Activated CD8-positive, alpha-beta memory T cell treated with anti-CD3 and anti-CD28 coated beads, Interleukin-2, amount 10 ng/mL, durations not matched to agents 7 days and 5 days (primary cell): ENCODE measurements around the gene PHACTR1. TPM values are rescaled to one million over a fixed set of nuclear protein-coding genes. Genes with fewer than 3 reads are reported as not detected.
A peak's percentile ranks its signal among the peaks of the same experiment; 100 is the strongest.

Source experiments
- ATAC-seq: fragments of 150-1000 bp; cut with Tn5 transposase; one replicate; pipeline ENCODE4 v1.10.0; 2021; ENCODE audit warnings: moderate library complexity
- CTCF ChIA-PET: fragments of 350-600 bp; sonication (Branson Sonifier 250); formaldehyde crosslinking; loops from one replicate; lab custom pipeline; 2021; ENCODE audit warnings: antibody characterized with exemption; lab: Charles Lee
- DNase-seq: peaks from one replicate; pipeline ENCODE4 v3.0.0-alpha.2; 2020
- H3K27ac Mint-ChIP-seq: one replicate; pipeline ENCODE4 v1.8.0; 2021; ENCODE audit warnings: mild to moderate bottlenecking, mixed read lengths
- H3K27me3 Mint-ChIP-seq: one replicate; pipeline ENCODE4 v1.8.0; 2021; ENCODE audit warnings: mixed read lengths
- H3K36me3 Mint-ChIP-seq: one replicate; pipeline ENCODE4 v1.8.0; 2021; ENCODE audit warnings: mild to moderate bottlenecking, mixed read lengths
- H3K4me1 Mint-ChIP-seq: one replicate; pipeline ENCODE4 v1.8.0; 2021; ENCODE audit warnings: mixed read lengths
- H3K4me3 Mint-ChIP-seq: one replicate; pipeline ENCODE4 v1.8.0; 2021; ENCODE audit warnings: mild to moderate bottlenecking, moderate library complexity, mixed read lengths
- H3K9me3 Mint-ChIP-seq: one replicate; pipeline ENCODE4 v1.8.0; 2022; ENCODE audit warnings: low read depth, mixed read lengths
- total RNA-seq, 2 experiments: library from RNA; stranded (reverse); gene quantifications; one replicate each; pipeline ENCODE4 v1.2.3, GENCODE V29; 2021

PHACTR1 gene
- total RNA-seq, 2 experiments from 2014 or later = 0.73 to 2.2 TPM

- no peaks in the 10 kb centered on the region for H3K36me3 Mint-ChIP-seq
- H3K9me3 Mint-ChIP-seq = no peaks in the 10 kb centered on the region
- ATAC-seq = no peak
- CTCF ChIA-PET = no interaction called here
- no peak overlapping the region for H3K4me3 Mint-ChIP-seq
- H3K4me1 Mint-ChIP-seq = peaks cover 8% of the 10 kb centered on the region
- H3K27me3 Mint-ChIP-seq = peaks cover 26% of the 10 kb centered on the region
- no peak for DNase-seq
- H3K27ac Mint-ChIP-seq = no peak overlapping the region
These were observed 464.8 kb downstream of the PHACTR1 start for GRCh38 chr6:13181393-13181792.

DNA sequence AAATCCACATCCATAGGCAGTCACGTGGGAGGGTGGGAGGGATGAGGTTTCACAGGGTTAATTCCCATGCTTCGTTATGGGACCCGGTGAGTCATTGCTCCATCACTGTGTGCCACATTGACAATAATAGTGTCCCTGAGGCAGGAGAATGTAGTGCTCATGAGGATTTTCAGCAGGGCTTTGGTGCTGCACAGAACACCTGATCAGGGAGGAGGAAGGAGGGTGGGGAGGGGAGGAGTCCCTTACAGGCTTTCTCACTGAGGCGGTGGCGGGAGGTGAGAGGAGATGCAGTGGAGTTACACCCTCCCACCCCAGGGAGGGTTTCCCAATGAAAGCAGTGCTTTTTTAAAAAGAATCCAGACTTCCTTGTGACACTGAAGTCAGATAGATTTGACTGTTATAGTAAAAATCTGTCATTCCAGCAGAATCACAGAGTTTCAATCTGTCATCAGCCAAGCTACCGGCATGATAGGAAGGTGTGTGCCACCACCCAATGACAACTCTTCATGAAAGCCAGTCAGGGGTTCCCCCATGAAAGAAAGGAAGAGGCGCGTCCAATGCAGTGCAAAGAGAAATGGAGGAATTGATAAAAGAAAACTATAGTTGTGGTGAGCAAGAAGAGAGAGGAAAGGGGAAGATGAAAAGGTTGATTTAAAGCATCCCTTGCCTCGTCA lies 467.0 kb downstream of the PHACTR1 start:
- Mint-ChIP-seq H3K27ac (no peak overlapping the region), H3K4me1 (peaks cover 1% of the 10 kb centered on the region), H3K4me3 (no peak overlapping the region), H3K9me3 (no peaks in the 10 kb centered on the region), H3K36me3 (no peaks in the 10 kb centered on the region), H3K27me3 (peaks cover 31% of the 10 kb centered on the region)
- no peak for ATAC-seq
- CTCF ChIA-PET = no interaction called here
- DNase-seq = no peak

GRCh38 chr6:13184089-13184468 lies 467.5 kb downstream of the PHACTR1 start:
- Mint-ChIP-seq H3K4me3 (no peak overlapping the region), H3K27me3 (peaks cover 35% of the 10 kb centered on the region), H3K4me1 (no peaks in the 10 kb centered on the region), H3K27ac (no peak overlapping the region), H3K9me3 (no peaks in the 10 kb centered on the region), H3K36me3 (no peaks in the 10 kb centered on the region)
- CTCF ChIA-PET = no interaction called here
- ATAC-seq (peak; percentile 16), DNase-seq (no peak)

GRCh38 chr6:13184547-13184946 lies 468.0 kb downstream of the PHACTR1 start:
- Mint-ChIP-seq H3K4me1 (no peaks in the 10 kb centered on the region), H3K36me3 (no peaks in the 10 kb centered on the region), H3K27ac (no peak overlapping the region), H3K9me3 (no peaks in the 10 kb centered on the region), H3K27me3 (peaks cover 36% of the 10 kb centered on the region), H3K4me3 (no peak overlapping the region)
- DNase-seq (no peak), ATAC-seq (no peak)
- CTCF ChIA-PET = no interaction called here

DNA sequence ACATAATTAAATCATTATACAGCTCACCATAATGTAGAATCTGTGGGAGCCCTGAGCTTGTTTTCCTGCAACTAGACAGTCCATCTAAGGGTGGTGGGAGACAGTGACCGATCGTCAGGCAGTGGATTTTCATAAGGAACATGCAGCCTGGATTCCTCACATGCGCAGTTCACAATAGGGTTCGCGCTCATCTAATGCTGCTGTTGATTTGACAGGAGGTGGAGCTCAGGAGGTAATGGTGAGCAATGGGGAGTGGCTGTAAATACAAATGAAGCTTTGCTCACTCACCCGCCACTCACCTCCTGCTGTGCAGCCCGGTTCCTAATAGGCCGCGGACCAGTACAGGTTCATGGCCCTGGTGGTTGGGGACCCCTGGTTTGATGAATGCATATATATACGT lies 470.3 kb downstream of the PHACTR1 start:
- Mint-ChIP-seq H3K4me3 (no peak overlapping the region), H3K27ac (no peak overlapping the region), H3K36me3 (no peaks in the 10 kb centered on the region), H3K9me3 (no peaks in the 10 kb centered on the region), H3K4me1 (peaks cover 4% of the 10 kb centered on the region), H3K27me3 (peaks cover 40% of the 10 kb centered on the region)
- DNase-seq (no peak), ATAC-seq (no peak)
- CTCF ChIA-PET = interaction anchor here (1.1 kb wide), 1 partner anchor 276 kb away, joined by 3 read pairs; no protein-coding TSS in a partner anchor

DNA sequence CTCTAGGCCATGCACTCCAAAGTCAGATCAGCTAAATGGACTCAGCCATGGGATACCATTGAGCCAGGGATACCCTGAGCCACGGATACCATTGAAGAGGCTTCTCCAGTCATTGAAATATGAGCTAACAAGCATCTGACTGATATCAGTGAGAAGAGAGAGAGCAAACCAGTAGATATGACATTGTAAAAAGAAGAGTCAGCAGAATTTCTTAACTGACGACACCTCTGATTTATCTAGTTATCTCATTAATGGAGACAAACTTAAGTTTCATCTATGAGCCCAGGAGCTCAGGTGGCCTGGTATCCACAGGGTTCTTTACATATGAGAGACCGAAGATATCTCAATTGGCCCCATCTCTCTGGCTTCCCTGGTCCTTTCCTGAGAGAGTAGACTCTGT lies 471.1 kb downstream of the PHACTR1 start:
- no peak overlapping the region for H3K4me3 Mint-ChIP-seq

GRCh38 chr6:13188306-13188705 lies 471.7 kb downstream of the PHACTR1 start:
- Mint-ChIP-seq H3K36me3 (no peaks in the 10 kb centered on the region), H3K27ac (no peak overlapping the region), H3K27me3 (peaks cover 51% of the 10 kb centered on the region), H3K9me3 (no peaks in the 10 kb centered on the region), H3K4me1 (peaks cover 4% of the 10 kb centered on the region), H3K4me3 (no peak overlapping the region)
- no peak for ATAC-seq
- CTCF ChIA-PET = no interaction called here
- no peak for DNase-seq

More for the DNA sequence above, 471.1 kb downstream of the PHACTR1 start:
- Mint-ChIP-seq H3K36me3 (no peaks in the 10 kb centered on the region), H3K27me3 (peaks cover 48% of the 10 kb centered on the region), H3K4me1 (peaks cover 4% of the 10 kb centered on the region), H3K9me3 (no peaks in the 10 kb centered on the region), H3K27ac (no peak overlapping the region)
- DNase-seq = no peak
- CTCF ChIA-PET = no interaction called here
- no peak for ATAC-seq

DNA sequence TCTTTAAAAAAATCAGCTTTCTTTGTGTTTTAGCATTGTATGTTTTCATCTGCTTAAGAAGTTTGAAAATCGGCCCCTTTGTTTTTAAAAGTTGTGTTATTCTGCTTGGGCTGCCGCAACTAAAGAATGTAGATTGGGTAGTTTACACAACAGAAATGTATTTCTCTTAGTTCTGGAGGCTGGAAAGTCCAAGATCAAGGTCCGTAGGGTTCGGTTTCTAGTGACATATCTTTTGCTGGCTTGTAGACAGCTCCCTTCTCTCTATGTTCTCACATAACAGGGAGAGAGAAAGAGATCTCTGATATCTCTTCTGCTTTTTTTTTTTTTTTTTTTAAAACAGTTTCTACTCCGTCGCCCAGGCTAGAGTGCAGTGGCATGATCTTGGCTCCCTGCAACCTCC lies 473.1 kb downstream of the PHACTR1 start:
- Mint-ChIP-seq H3K4me1 (peaks cover 4% of the 10 kb centered on the region), H3K36me3 (no peaks in the 10 kb centered on the region), H3K27ac (no peak overlapping the region), H3K9me3 (no peaks in the 10 kb centered on the region), H3K27me3 (peaks cover 49% of the 10 kb centered on the region), H3K4me3 (no peak overlapping the region)
- ATAC-seq (no peak), DNase-seq (no peak)
- CTCF ChIA-PET = interaction anchor here (0.7 to 0.8 kb wide), 2 partner anchors 158 to 274 kb away, joined by 3 read pairs; no protein-coding TSS in a partner anchor

GRCh38 chr6:13190376-13190775 lies 473.8 kb downstream of the PHACTR1 start:
- CTCF ChIA-PET = no interaction called here
- H3K27me3 Mint-ChIP-seq = peaks cover 43% of the 10 kb centered on the region
- no peaks in the 10 kb centered on the region for H3K36me3 Mint-ChIP-seq
- no peak overlapping the region for H3K4me3 Mint-ChIP-seq
- no peaks in the 10 kb centered on the region for H3K9me3 Mint-ChIP-seq
- peaks cover 4% of the 10 kb centered on the region for H3K4me1 Mint-ChIP-seq
- DNase-seq = no peak
- H3K27ac Mint-ChIP-seq = no peak overlapping the region
- ATAC-seq = no peak

- no peak overlapping the region for H3K4me3 Mint-ChIP-seq
- CTCF ChIA-PET = no interaction called here
- peaks cover 38% of the 10 kb centered on the region for H3K27me3 Mint-ChIP-seq
- H3K4me1 Mint-ChIP-seq = peaks cover 4% of the 10 kb centered on the region
- ATAC-seq (no peak), DNase-seq (no peak)
- no peaks in the 10 kb centered on the region for H3K36me3 Mint-ChIP-seq
- no peaks in the 10 kb centered on the region for H3K9me3 Mint-ChIP-seq
- no peak overlapping the region for H3K27ac Mint-ChIP-seq
These were observed 474.9 kb downstream of the PHACTR1 start for GRCh38 chr6:13191461-13191860.

- Mint-ChIP-seq H3K4me1 (peaks cover 4% of the 10 kb centered on the region), H3K9me3 (no peaks in the 10 kb centered on the region), H3K27ac (no peak overlapping the region), H3K4me3 (no peak overlapping the region), H3K27me3 (peaks cover 30% of the 10 kb centered on the region), H3K36me3 (no peaks in the 10 kb centered on the region)
- CTCF ChIA-PET = interaction anchor here (0.6 to 1.4 kb wide), 3 partner anchors 134 to 141 kb away, joined by 3 to 7 read pairs (median 7); partner anchors contain the start of gene TBC1D7
- ATAC-seq (peak; percentile 27), DNase-seq (no peak)
These were observed 478.3 kb downstream of the PHACTR1 start for GRCh38 chr6:13194852-13195251.

DNA sequence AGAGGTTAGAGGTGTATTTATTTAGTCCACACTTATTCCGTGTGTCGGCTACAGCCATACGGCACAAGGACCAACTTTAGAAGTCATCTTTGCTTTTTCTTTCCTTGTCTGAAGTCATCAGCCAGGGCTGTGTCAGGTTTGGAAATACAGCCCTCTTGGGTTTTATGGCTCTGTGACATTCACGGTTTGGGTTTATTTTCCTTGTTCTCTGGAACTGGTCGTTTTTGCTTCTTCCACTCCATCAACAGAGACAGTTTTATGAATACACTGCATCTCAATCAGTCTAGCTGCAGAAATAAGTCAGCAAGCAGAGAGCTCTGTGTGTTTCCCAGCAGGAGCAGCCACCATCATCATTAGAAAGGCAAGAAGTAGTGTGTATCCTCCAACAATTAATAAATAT lies 479.2 kb downstream of the PHACTR1 start:
- CTCF ChIA-PET = no interaction called here
- Mint-ChIP-seq H3K36me3 (no peaks in the 10 kb centered on the region), H3K27me3 (peaks cover 30% of the 10 kb centered on the region), H3K9me3 (no peaks in the 10 kb centered on the region), H3K4me3 (no peak overlapping the region), H3K27ac (no peak overlapping the region), H3K4me1 (no peaks in the 10 kb centered on the region)
- DNase-seq (no peak), ATAC-seq (no peak)

DNA sequence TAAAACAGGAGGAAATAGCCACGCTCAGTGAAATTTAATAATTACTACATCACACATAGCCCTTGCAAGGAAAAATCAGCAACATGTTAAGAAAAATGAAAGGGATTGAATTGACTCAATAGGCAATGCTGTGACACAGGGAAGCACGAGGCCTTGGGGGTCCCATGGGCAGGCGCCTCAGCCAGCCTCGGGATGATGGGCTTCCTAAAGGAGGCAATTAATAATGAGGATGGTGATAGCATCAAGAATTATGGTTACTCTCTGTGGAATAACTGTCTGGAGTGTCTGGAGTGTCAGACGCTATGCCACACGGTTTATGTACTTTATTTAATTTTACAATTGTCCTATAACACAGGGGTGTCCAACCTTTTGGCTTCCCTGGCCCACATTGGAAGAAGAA lies 481.6 kb downstream of the PHACTR1 start:
- DNase-seq (no peak), ATAC-seq (no peak)
- CTCF ChIA-PET = no interaction called here
- Mint-ChIP-seq H3K27me3 (peaks cover 15% of the 10 kb centered on the region), H3K4me3 (no peak overlapping the region), H3K4me1 (no peaks in the 10 kb centered on the region), H3K9me3 (no peaks in the 10 kb centered on the region), H3K36me3 (no peaks in the 10 kb centered on the region), H3K27ac (no peak overlapping the region)

DNA sequence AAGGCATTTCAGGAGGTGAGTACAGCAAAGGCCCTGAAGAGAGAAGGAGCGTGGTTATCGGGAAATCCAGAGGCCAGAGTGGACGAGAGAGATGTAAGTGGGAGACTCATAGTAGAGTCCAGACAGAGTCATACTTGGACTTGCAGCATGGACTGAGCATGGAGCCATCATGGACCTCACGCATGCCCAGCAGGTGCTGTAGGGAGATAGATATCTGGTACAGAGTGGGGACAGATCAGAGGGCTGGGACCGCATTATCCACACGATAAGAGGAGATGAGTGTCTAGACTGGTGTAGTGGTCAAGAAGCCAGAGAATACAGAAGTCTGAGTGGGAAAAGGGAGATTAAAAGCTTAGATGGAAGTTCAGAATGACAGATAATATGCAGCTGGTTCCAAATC lies 484.8 kb downstream of the PHACTR1 start:
- no peaks in the 10 kb centered on the region for H3K9me3 Mint-ChIP-seq
- H3K4me1 Mint-ChIP-seq = no peaks in the 10 kb centered on the region
- H3K27me3 Mint-ChIP-seq = peaks cover 13% of the 10 kb centered on the region
- no peak overlapping the region for H3K4me3 Mint-ChIP-seq
- H3K36me3 Mint-ChIP-seq = no peaks in the 10 kb centered on the region
- DNase-seq = no peak
- no peak overlapping the region for H3K27ac Mint-ChIP-seq
- ATAC-seq = no peak
- CTCF ChIA-PET = no interaction called here
